ENCODE results near the gene PPP1R13B.

DNA sequence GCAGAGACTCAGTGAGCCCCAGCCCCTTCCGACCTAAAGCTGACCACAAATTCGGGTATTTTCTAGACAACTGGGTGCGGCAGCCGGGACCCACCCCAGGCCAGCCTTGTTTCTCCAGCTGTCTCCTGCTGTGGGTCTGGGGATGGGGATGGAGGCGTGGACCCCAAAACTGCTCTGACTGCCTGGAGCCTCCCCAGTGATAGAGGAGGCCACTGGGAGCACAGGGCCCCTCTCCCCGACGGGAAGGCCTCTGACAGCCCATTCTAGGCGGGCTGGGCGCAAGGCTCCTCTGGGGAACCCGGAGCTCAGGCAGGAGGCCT is 42.6 kb upstream of the PPP1R13B start:
- TF ChIP-seq, protein P1, sequence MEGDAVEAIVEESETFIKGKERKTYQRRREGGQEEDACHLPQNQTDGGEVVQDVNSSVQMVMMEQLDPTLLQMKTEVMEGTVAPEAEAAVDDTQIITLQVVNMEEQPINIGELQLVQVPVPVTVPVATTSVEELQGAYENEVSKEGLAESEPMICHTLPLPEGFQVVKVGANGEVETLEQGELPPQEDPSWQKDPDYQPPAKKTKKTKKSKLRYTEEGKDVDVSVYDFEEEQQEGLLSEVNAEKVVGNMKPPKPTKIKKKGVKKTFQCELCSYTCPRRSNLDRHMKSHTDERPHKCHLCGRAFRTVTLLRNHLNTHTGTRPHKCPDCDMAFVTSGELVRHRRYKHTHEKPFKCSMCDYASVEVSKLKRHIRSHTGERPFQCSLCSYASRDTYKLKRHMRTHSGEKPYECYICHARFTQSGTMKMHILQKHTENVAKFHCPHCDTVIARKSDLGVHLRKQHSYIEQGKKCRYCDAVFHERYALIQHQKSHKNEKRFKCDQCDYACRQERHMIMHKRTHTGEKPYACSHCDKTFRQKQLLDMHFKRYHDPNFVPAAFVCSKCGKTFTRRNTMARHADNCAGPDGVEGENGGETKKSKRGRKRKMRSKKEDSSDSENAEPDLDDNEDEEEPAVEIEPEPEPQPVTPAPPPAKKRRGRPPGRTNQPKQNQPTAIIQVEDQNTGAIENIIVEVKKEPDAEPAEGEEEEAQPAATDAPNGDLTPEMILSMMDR (conservative IDR thresholded peaks at IDR 0.05; ENCODE audit: low read depth in 2 of 2): no peak
- TF ChIP-seq CREB1 (CRISPR knock-in tag; IDR thresholded peaks at IDR 0.05; ENCODE audit: low read depth): no peak
- no peak for TF ChIP-seq POLR2AphosphoS5 (IDR thresholded peaks at IDR 0.05; ENCODE audit: low read depth)
- TF ChIP-seq STAT1 (IDR thresholded peaks at IDR 0.05; ENCODE audit: unreplicated experiment): no peak
- TF ChIP-seq JUNB (IDR thresholded peaks at IDR 0.05; ENCODE audit: unreplicated experiment): no peak
- TF ChIP-seq, protein P2, sequence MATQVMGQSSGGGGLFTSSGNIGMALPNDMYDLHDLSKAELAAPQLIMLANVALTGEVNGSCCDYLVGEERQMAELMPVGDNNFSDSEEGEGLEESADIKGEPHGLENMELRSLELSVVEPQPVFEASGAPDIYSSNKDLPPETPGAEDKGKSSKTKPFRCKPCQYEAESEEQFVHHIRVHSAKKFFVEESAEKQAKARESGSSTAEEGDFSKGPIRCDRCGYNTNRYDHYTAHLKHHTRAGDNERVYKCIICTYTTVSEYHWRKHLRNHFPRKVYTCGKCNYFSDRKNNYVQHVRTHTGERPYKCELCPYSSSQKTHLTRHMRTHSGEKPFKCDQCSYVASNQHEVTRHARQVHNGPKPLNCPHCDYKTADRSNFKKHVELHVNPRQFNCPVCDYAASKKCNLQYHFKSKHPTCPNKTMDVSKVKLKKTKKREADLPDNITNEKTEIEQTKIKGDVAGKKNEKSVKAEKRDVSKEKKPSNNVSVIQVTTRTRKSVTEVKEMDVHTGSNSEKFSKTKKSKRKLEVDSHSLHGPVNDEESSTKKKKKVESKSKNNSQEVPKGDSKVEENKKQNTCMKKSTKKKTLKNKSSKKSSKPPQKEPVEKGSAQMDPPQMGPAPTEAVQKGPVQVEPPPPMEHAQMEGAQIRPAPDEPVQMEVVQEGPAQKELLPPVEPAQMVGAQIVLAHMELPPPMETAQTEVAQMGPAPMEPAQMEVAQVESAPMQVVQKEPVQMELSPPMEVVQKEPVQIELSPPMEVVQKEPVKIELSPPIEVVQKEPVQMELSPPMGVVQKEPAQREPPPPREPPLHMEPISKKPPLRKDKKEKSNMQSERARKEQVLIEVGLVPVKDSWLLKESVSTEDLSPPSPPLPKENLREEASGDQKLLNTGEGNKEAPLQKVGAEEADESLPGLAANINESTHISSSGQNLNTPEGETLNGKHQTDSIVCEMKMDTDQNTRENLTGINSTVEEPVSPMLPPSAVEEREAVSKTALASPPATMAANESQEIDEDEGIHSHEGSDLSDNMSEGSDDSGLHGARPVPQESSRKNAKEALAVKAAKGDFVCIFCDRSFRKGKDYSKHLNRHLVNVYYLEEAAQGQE (IDR thresholded peaks at IDR 0.05; ENCODE audit: unreplicated experiment): no peak
- TF ChIP-seq EZH2 (IDR thresholded peaks at IDR 0.05; ENCODE audit: low read depth, unreplicated experiment): no peak
- TF ChIP-seq EZH2phosphoT487 (IDR thresholded peaks at IDR 0.05; ENCODE audit: unreplicated experiment): no peak
- TF ChIP-seq NANOG (IDR thresholded peaks at IDR 0.05; ENCODE audit: borderline replicate concordance): no peak
- TF ChIP-seq ZNF114 (CRISPR knock-in tag; IDR thresholded peaks at IDR 0.05): no peak
- TF ChIP-seq, protein P3, sequence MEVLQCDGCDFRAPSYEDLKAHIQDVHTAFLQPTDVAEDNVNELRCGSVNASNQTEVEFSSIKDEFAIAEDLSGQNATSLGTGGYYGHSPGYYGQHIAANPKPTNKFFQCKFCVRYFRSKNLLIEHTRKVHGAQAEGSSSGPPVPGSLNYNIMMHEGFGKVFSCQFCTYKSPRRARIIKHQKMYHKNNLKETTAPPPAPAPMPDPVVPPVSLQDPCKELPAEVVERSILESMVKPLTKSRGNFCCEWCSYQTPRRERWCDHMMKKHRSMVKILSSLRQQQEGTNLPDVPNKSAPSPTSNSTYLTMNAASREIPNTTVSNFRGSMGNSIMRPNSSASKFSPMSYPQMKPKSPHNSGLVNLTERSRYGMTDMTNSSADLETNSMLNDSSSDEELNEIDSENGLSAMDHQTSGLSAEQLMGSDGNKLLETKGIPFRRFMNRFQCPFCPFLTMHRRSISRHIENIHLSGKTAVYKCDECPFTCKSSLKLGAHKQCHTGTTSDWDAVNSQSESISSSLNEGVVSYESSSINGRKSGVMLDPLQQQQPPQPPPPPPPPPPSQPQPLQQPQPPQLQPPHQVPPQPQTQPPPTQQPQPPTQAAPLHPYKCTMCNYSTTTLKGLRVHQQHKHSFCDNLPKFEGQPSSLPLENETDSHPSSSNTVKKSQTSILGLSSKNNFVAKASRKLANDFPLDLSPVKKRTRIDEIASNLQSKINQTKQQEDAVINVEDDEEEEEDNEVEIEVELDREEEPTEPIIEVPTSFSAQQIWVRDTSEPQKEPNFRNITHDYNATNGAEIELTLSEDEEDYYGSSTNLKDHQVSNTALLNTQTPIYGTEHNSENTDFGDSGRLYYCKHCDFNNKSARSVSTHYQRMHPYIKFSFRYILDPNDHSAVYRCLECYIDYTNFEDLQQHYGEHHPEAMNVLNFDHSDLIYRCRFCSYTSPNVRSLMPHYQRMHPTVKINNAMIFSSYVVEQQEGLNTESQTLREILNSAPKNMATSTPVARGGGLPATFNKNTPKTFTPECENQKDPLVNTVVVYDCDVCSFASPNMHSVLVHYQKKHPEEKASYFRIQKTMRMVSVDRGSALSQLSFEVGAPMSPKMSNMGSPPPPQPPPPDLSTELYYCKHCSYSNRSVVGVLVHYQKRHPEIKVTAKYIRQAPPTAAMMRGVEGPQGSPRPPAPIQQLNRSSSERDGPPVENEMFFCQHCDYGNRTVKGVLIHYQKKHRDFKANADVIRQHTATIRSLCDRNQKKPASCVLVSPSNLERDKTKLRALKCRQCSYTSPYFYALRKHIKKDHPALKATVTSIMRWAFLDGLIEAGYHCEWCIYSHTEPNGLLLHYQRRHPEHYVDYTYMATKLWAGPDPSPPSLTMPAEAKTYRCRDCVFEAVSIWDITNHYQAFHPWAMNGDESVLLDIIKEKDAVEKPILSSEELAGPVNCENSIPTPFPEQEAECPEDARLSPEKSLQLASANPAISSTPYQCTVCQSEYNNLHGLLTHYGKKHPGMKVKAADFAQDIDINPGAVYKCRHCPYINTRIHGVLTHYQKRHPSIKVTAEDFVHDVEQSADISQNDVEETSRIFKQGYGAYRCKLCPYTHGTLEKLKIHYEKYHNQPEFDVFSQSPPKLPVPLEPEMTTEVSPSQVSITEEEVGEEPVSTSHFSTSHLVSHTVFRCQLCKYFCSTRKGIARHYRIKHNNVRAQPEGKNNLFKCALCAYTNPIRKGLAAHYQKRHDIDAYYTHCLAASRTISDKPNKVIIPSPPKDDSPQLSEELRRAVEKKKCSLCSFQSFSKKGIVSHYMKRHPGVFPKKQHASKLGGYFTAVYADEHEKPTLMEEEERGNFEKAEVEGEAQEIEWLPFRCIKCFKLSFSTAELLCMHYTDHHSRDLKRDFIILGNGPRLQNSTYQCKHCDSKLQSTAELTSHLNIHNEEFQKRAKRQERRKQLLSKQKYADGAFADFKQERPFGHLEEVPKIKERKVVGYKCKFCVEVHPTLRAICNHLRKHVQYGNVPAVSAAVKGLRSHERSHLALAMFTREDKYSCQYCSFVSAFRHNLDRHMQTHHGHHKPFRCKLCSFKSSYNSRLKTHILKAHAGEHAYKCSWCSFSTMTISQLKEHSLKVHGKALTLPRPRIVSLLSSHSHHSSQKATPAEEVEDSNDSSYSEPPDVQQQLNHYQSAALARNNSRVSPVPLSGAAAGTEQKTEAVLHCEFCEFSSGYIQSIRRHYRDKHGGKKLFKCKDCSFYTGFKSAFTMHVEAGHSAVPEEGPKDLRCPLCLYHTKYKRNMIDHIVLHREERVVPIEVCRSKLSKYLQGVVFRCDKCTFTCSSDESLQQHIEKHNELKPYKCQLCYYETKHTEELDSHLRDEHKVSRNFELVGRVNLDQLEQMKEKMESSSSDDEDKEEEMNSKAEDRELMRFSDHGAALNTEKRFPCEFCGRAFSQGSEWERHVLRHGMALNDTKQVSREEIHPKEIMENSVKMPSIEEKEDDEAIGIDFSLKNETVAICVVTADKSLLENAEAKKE (CRISPR knock-in tag; IDR thresholded peaks at IDR 0.05): no peak
- TF ChIP-seq ZNF331 (CRISPR knock-in tag; IDR thresholded peaks at IDR 0.05; ENCODE audit: low read depth): no peak

All from GM23338 (cell line).